ENCODE results near the gene GFRA1.

GRCh38 chr10:116141855-116142254 lies 131.2 kb downstream of the GFRA1 start:
- TF ChIP-seq ZNF645 (tag by site-specific recombination; IDR thresholded peaks at IDR 0.05) (no peak), OVOL3 (tag by site-specific recombination; IDR thresholded peaks at IDR 0.05) (no peak), ZNF324 (tag by site-specific recombination; IDR thresholded peaks at IDR 0.05) (no peak), ZBTB20 (tag by site-specific recombination; IDR thresholded peaks at IDR 0.05) (no peak)

Data from HEK293 (cell line).